GM12872 (cell line): ENCODE measurements around the gene RNF217.

Source experiments
- CTCF ChIP-seq: IDR thresholded peaks from 3 replicates; pipeline ENCODE4 v1.5.1; 2011; ENCODE audit warnings: low read depth, mild to moderate bottlenecking, low read length, moderate library complexity; ENCODE audit not compliant: insufficient read depth

RNF217 gene

GRCh38 chr6:125116710-125117109 lies 154.5 kb downstream of the RNF217 start:
- no peak for TF ChIP-seq CTCF

GRCh38 chr6:125117818-125118217 lies 155.6 kb downstream of the RNF217 start:
- no peak for TF ChIP-seq CTCF

- TF ChIP-seq CTCF = no peak
These were observed 157.9 kb downstream of the RNF217 start for GRCh38 chr6:125120054-125120590.

- no peak for TF ChIP-seq CTCF
These were observed 159.7 kb downstream of the RNF217 start for GRCh38 chr6:125121894-125122293.

- TF ChIP-seq CTCF = no peak
These were observed 160.8 kb downstream of the RNF217 start for GRCh38 chr6:125123051-125123450.

GRCh38 chr6:125123468-125124048 lies 161.3 kb downstream of the RNF217 start:
- TF ChIP-seq CTCF = no peak

- no peak for TF ChIP-seq CTCF
These were observed 161.9 kb downstream of the RNF217 start for GRCh38 chr6:125124049-125124669.
